NT2/D1 (cell line): ENCODE measurements around the gene TNFRSF1B.

Experiments
- SUZ12 ChIP-seq: IDR thresholded peaks from 2 replicates; pipeline ENCODE4 v1.6.1; 2011; ENCODE audit not compliant: insufficient read length, insufficient read depth; ENCODE audit errors: extremely low read depth
- YY1 ChIP-seq: IDR thresholded peaks from 2 replicates; pipeline ENCODE4 v1.6.1; 2011; ENCODE audit not compliant: insufficient read length, insufficient read depth

- TF ChIP-seq YY1 (no peak), SUZ12 (no peak)
Measured at GRCh38 chr1:12134716-12135115, 32.1 kb upstream of the TNFRSF1B start.
